Right renal pelvis (tissue), 4 donors: ENCODE data around the gene GALNT7. TPM values are rescaled to one million over a fixed set of nuclear protein-coding genes. Genes with fewer than 3 reads are reported as not detected.

Experiments
- polyA plus RNA-seq, 4 donors: library from polyadenylated mRNA; unstranded; fragments of 120-200 nt; gene quantifications; one replicate each; pipeline ENCODE4 v1.2.1, GENCODE V29; 2013; ENCODE audit not compliant: insufficient read length in 4 of 4

Gene GALNT7
- polyA plus RNA-seq, 4 donors: 35.8 to 40.7 (median 37.2) TPM

Other genes with a start within 250 kb of the GALNT7 start
- gene HMGB2, start 165.5 kb downstream of the GALNT7 start, polyA plus RNA-seq: 100 to 1,000 TPM; 324 to 394 (median 369) TPM
- gene SAP30, start 202.1 kb downstream of the GALNT7 start, polyA plus RNA-seq: 10 to 100 TPM; 11.2 to 14.6 (median 13.4) TPM
- gene SCRG1, start 230.3 kb downstream of the GALNT7 start, polyA plus RNA-seq: under 1 TPM; 0.31 to 0.54 (median 0.39) TPM